Kidney capillary endothelial cell (primary cell): ENCODE data around the gene CXADR.

Experiments
- DNase-seq: peaks from one replicate; pipeline ENCODE4 v3.0.0-alpha.2; 2018; ENCODE audit warnings: low spot score

The CXADR gene

DNA sequence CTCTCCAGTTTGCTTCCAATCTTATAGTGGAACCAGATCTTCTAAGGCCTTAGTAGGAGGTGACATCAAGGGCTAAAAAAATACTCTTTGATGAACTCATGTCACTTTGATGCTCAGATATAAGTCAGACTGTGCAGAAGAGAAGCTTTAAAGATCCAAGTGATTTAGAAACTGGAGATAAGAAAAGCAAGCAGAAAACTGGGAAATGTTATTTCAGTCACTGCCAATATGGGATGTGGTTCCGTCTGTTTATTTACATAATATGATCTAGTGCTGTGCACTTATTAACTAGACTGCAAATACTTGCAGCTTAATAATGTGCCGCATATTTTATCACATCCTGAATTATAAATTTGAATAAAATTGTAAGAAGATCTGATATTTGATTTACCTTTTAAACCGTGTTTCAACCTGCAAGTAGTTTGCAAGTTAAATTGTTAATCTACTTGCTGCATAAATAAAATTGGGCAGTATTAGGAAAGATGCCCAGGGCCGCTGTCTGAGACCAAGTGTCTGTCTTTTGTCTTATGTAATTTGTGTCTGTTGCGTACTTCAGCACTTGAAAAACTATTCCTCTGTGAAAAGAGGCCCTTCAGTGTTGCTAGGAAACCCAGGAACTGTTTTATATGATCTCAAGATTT, 29.6 kb downstream of the CXADR start:
- no peak for DNase-seq

DNA sequence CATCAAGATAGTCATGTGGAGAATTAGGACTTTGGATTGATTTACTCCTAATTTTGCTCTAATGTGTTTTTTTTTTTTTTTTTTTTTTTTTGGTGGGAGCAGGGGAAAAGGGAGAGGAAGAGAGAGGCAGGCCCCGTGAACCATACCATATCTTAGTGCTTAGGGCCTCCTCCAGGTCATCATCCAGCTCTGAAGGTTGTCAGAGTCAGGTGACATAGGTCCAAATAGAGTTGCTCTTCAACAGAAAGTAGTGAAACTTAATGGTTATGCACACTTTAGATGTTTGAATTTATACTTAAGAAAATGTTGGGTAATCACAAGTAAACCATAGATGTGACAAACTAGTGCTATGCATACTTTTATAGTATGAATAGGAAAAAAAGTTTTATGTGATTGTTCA, 32.2 kb downstream of the CXADR start:
- no peak for DNase-seq

DNA sequence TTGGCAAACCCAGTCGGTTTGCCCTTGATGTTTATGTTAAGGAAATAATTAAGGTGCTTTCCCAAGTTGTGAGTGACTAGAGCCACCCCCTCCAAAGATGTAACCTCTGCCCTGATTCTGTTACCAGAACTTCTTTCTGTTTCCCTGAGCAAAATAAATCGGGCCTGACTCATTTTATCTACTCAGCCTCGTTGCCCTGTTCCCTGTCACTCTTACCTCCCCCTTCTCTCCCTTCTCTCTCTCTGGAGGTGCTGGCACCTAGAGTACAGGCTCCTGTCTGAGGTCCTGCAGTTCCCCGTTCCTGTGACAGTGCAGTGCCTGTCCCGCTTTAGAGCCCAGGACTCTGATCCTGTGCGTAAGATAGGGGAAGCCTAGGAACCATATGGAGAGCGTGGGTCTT, 35.4 kb downstream of the CXADR start:
- no peak for DNase-seq

DNA sequence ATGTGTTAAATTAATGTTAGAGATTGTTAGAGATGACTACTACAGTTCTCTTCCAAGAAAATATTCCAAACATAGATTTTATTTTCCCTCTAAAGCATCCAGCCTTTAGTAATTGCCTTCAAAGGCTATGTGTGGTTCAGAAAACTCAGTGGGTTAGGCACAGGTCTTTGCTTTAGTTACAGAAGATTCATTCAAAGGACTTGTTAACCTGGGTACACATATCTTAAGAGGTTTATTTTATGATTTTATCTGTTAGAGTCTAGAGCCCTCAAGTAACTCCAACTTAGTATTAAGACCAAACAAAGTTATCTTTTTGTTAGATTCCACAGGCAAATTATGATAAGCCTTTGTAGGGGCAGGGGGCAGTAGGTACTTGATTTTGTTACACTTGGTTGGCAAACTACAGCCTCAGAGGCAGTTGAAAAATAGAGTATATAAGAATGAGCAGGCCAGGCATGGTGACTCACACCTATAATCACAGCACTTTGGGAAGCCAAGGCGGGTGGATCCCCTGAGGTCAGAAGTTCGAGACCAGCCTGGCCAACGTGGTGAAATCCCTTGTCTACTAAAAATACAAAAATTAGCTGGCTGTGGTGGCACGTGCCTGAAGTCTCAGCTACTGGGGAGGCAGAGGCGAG, 37.9 kb downstream of the CXADR start:
- DNase-seq = no peak

DNA sequence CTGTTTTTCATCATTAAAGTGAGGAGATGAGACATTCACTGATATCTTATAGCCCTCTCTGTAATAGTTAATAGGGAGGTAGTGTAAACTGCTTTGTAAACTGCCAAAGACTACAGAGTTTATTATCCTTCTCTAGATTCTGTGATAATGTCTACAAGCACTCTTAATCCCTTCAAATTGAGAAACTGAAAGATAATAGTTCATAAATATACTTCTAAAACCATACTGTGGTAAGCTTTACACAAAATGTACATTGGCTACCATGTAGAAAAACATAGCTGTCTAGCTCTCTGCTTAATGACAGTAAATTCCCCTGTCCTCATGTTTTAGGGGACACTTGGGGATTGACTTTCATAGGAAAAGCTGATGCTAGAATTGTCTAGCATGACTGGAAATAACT, 39.6 kb downstream of the CXADR start:
- DNase-seq = no peak

DNA sequence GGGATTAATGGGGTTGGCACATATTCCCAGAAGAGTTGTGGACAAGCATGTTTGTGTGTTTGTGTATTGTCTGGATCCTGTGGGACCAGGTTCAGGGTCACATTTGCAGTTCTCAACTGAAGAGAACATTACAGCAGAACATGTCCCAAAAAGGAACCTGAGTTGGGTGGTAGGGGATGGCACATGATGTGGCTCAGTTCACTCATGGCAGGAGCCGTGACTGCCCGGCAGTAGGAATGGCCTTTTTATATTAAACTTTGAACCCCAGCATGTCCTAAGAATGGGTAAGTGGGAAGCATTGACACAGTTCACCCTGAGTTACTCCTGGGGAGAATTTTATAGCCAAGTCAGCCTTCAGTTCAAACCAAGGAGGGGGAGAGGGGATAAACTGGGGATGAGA, 41.3 kb downstream of the CXADR start:
- no peak for DNase-seq

DNA sequence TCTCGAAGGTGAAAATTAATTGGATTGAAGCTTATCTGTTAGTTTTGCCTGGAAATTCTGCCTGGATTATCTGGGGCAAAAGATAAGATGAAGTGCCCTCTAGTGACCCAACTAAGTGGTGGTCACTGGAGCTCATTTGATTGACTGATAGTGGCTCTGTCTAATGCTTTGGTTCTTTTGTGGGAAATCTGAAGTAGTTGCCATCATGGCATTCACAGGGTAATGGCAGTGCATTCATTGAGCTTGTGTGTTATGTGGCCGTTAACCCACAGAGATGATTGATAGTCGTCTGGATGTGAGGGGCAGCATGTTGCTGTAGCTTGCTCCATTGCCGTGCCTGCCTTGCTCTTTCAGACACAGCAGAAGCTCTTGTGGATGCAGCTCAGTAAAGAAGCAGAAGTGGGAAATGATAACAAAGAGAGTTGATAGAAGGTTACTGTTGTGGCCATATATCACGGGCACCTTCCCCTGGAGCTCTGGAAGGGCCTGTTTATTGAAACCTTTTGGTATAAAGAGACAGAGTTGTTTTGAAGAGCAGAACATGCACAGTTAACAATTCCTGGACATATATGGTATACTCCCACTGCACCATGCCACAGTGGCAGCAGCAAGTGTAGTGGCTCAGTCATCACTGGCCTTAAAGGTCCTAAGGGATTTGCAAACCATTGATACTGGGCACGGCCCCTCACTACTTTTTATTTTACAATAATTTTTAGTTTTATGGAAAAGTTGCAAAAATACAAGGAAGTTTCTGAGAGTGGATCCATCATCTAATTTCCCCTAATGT, 42.0 kb downstream of the CXADR start:
- no peak for DNase-seq

DNA sequence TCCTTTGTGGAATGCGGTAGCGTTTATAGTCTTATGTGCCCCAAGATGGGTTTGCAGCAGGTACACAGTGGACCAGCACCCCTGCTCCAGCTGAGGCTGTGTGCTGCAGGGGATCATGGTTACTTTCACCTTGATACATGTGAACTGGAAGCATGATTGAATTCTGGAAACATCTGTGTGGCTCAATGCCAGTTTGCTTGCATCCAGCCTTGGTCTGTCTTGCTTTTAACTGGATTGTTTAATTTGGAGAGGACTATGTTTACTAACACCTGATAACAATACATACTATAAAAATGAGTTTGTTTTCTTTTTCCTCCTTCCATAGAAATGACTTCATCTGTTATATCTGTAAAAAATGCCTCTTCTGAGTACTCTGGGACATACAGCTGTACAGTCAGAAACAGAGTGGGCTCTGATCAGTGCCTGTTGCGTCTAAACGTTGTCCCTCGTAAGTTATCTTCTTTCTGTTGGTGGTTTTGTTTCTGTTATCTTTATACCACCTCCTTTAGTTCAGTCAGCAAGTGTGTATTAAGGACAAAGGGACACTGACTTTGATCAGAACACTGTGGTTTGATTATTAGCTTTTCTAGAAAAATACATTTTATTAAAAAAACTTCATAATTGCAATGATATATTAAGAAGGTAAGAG, 47.7 kb downstream of the CXADR start:
- no peak for DNase-seq

DNA sequence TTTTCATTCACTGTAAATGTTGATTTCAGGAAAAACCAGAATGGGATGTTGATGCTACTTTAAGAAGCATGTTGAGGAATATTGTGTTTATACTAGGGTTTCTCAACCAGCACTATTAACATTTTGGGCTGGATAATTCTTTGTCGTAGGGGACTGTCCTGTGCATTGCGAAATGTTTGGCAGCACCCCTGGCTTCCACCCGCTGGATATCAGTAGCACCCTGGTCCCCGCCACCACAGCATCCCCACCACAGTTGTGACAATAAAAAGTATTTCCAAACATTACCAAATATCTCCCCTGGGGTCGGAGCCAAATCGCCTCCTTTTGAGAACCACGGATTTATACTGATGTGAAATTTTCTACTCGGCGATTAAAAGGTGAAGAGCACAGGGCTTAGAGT, 57.9 kb downstream of the CXADR start:
- no peak for DNase-seq

DNA sequence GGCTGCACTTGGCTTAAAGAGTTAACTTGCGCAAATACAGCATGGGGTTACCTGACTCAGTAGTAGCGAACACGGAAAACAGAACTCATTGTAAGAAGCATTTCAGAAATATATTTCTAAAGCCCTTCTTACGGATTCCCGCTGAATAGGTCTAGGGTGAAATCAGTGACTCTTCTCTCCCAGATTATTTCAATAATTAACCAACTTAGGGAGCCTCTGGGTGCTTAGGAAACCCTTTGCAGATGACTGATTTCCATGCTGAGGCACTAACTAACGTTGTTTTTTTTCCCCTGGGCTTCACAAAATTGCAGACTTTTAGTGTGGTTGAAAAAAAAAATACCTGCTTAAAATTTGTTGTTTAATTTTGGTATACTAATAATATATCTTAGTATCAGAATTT, 59.6 kb downstream of the CXADR start:
- no peak for DNase-seq

DNA sequence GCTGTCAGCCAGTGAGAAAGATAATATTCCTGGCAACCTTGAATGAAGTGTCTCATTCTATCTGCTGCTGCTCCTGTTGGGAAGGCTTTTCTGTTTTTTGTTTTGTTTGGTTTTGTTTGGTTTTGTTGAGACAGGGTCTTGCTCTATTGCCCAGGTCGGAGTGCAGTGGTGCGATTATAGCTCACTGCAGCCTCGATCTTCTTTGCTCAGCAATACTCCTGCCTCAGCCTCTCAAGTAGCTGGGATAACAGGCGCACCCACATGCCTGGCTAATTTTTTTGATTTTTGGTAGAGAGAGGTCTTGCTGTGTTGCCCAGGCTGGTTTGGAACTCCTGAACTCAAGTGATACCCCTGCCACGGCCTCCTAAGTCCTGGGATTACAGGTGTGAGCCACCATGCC, 62.2 kb downstream of the CXADR start:
- DNase-seq = no peak

DNA sequence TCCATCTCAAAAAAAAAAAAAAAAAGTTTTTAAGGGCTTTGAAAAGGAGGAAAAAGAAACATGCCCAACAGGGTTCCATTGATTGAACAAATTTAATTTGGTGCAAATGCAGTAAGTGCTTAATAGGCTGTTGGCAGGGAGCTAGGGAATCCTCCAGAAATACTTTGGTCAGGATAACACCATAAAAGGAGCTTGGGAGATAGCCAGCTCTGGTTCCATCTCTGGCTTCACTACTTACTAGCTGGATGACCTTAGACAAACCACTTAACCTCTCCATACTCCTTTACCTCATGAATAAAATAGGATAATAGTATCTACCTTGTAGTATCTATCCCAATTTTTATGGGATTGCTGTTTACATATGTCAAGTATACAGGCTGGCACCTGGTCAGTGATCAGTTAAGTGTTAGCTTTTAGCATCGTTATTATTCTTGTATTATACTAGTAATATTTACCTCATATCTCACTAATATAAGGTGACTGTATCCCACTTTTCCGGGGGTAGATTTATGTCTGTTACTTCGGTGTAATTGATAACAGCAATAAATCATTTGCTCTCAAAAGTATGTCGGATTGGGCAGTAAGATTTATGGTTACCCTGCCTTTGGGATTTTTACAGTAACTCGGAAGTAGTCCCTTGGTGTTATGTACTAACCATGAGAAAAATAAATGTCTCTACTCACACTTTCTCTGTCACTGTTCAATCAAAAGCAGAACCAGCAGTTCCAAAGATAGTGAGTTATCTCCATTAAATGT, 63.4 kb downstream of the CXADR start:
- DNase-seq = no peak

DNA sequence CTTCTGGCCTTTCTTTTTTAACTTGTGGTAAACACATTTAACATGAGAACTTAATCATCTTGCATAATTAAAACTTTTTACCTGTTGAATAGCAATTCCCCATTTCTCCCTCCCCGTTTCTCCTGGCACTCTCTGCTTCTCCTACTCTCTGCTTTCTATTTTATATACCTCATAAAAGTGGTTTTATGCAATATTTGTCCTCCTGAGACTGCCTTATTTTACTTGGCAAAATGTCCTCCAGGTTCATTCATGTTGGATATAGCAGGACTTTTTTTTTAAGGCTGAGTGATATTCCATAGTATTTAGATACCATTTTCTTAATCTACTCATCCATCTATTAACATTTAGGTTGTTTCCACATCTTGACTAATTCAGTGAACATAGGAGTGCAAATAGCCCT, 64.9 kb downstream of the CXADR start:
- DNase-seq = no peak

DNA sequence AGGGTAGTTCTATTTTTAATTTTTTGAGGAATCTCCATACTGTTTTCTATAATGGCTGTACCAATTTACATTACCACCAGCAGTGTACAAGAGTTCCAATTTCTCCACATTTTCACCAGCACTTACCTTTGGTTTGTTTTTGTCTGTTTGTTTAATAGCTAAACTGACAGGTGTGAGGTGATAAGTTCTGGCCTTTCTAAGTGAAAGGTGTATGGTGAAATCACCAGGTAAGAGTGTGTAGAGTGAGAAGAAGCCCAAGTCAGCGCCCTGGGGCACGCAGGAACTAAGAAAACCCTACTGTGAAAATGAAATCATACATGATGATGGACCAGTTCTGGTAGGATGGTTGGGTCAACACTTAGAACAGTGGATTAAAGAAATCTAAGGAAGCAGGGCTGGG, 65.3 kb downstream of the CXADR start:
- DNase-seq = no peak

DNA sequence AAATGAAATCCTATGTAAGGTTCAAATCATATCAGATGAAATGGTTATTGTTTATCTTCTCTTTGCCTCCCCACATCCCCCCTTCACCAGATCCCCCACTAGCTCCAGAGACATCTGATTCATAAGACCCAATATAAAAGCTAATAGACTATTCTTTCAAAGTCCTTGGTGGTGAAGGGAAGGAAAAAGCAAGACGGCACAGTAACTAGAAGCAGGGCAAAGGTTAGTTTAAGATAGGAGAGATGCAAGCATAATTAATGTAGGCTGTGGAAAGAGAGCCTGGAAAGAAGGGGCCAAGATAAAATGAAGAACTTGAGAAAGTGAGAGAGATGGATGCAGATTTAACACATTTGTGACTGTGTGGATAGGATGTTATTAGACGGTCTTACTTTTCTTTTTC, 66.0 kb downstream of the CXADR start:
- DNase-seq = no peak

DNA sequence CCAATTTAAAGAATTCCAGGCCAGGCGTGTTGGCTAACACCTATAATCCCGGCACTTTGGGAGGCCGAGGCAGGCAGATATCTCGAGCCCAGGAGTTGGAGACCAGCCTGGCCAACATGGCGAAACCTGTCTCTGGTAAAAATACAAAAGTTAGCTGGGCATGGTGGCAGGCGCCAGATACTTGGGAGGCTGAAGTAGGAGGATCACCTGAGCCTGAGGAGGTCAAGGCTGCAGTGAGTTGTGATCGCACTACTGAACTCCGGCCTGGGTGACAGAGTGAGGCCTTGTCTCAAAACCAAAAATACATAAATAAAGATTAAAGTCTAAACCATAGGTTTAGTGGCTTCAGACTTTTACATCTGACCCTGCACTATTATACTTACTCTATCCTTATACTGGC, 67.5 kb downstream of the CXADR start:
- no peak for DNase-seq

DNA sequence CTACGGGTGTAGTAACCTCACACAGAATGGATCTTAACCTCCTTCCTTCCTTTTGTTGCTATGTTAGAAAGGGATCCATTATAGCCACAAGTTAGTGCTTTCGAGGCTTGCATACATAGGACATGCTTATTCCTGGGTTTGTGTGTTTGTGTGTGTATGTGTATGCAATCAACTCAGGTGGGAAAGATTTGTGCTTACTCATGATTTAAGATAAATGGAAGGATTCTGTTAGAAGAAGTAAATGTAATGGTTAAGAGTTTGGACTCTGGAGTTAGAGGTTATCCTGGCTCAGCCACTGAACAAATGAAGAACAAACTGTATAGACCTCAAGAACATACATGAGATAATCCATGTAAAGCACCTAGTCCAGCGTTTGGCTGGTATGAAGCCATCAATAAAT, 71.1 kb downstream of the CXADR start:
- DNase-seq = no peak

DNA sequence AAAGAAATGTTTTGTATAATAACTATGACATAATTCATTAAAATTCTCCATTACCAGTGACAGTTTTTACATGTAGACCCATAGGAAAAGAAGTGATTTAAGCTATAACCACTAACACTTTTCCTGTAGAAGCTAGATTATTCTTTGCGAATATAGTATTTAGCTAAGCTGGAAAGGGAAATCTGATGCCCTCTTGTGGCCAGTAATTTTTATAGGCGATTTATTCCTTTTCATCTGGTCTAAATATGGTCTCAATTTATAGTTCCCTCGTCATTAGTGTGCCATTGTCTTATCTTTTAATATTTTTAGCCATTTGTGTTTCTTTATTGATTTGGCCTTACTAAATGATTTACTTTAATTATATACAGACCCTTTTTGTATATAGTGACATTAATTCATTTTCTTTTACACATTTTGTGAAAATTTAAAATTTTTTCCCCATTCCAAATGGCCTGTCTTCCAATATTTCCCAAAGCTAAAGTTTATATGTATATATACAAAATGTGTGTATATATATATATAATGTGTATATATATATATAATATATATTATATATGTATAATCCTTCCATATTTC, 73.1 kb downstream of the CXADR start:
- peak; percentile 48 for DNase-seq

DNA sequence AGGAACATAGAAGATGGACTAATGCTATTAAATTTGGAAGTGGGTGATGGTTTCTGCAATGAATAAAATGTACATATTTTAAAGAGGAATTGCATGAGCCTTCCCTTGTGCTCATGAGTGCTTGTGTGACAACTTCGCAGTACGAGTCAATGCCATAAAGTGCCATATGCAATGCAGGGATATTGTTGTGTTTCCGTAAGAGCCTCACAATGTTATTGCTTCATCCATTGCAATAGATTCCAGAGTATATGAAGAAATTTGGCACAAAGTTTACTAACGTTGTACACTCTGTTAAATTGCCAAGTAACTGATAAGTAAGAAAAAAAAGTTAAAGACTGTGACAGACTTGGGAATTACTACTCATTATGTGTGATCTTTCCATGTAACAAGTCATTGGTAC, 77.6 kb downstream of the CXADR start:
- DNase-seq = no peak

DNA sequence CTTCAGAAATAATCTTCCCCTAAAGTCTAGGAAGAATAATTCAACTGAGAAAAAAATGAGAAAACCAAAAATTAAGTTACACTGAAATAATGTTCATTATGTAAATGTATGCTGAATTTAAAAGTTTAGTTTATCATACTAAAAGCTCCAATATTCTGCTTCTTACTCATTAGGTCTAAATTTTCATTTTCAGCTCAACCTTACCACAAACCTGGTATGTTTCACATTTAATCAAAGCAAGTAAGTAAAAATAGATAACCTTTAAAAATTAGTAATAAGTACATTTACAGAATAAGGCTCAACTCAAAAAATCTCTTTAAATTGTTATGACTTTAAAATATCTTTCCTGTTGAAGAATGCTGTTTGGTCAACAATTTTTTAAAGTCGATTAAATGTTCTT, 84.8 kb downstream of the CXADR start:
- DNase-seq = no peak

DNA sequence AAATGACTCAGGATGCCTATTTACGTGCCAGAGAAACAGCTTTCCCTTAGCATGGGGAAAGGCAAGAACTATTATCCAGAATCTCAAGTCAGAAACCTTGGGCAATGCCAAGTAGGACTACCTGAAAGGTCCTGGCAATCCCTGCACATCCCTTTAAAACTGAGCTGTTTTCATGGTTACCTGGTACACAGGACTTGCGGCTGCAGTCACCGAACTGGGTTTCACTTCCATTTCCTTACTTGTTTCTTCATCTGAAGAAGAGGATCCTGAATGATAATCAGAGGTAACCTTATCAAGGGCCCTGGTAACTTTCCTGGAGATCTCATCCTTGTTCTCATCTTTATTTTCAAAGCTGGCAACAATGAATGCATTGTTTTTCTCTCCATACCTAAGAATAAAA, 85.6 kb downstream of the CXADR start:
- no peak for DNase-seq

DNA sequence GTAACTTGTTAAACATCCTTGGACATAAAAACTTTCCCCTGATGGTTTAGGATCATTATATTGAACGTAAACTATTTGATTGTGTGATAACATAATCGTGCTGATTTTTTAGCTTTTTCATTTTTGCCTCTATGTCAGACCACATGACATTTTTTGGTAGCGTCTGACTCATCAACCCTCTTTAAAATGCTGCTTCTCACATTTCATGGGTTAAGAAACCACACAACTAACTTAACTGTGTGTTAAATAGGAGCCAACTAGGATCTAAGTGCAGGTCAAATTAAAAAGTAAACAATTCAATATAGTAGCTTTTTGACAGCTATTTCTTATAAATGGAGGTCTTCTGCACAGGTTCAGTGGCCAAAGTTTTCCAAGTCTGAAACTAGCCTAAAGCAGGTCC, 90.0 kb downstream of the CXADR start:
- no peak for DNase-seq
